ENCODE results near the gene ZBTB47.
A peak's percentile ranks its signal among the peaks of the same experiment; 100 is the strongest.

Gene ZBTB47

GRCh38 chr3:42666577-42666998 lies 13.1 kb downstream of the ZBTB47 start:
- no peak for DNase-seq

GRCh38 chr3:42667096-42667522 lies 13.6 kb downstream of the ZBTB47 start:
- DNase-seq, result no peak

- DNase-seq, result peak; percentile 53
Observed at GRCh38 chr3:42667523-42668412, 14.3 kb downstream of the ZBTB47 start.

- DNase-seq, result no peak
Observed at GRCh38 chr3:42668413-42668760, 14.9 kb downstream of the ZBTB47 start.

- no peak for DNase-seq
Observed at GRCh38 chr3:42668793-42669217, 15.3 kb downstream of the ZBTB47 start.

- no peak for DNase-seq
Observed at GRCh38 chr3:42670051-42670576, 16.6 kb downstream of the ZBTB47 start.

GRCh38 chr3:42670670-42671069 lies 17.2 kb downstream of the ZBTB47 start:
- DNase-seq, result no peak

- no peak for DNase-seq
Observed at GRCh38 chr3:42672515-42672914, 19.0 kb downstream of the ZBTB47 start.

- no peak for DNase-seq
Observed at GRCh38 chr3:42673082-42673481, 19.6 kb downstream of the ZBTB47 start.

GRCh38 chr3:42674146-42674545 lies 20.6 kb downstream of the ZBTB47 start:
- DNase-seq, result no peak

- no peak for DNase-seq
Observed at GRCh38 chr3:42675909-42676308, 22.4 kb downstream of the ZBTB47 start.

GRCh38 chr3:42678447-42678846 lies 24.9 kb downstream of the ZBTB47 start:
- DNase-seq, result no peak

- DNase-seq, result no peak
Observed at GRCh38 chr3:42680271-42680670, 26.8 kb downstream of the ZBTB47 start.

- DNase-seq, result no peak
Observed at GRCh38 chr3:42680806-42681205, 27.3 kb downstream of the ZBTB47 start.

- DNase-seq, result no peak
Observed at GRCh38 chr3:42681361-42682038, 28.0 kb downstream of the ZBTB47 start.

GRCh38 chr3:42682301-42683070 lies 29.0 kb downstream of the ZBTB47 start:
- no peak for DNase-seq

GRCh38 chr3:42683875-42684598 lies 30.5 kb downstream of the ZBTB47 start:
- peak; percentile 44 for DNase-seq

GRCh38 chr3:42684632-42685362 lies 31.3 kb downstream of the ZBTB47 start:
- DNase-seq, result no peak

GRCh38 chr3:42685363-42685881 lies 31.9 kb downstream of the ZBTB47 start, which contains the start of gene KLHL40:
Gene KLHL40, plus strand, starts transcription at chr3:42685537. Its CDS starts 82 bp downstream, at chr3:42685619.
- DNase-seq, result no peak

- no peak for DNase-seq
Observed at GRCh38 chr3:42685891-42686820, 32.7 kb downstream of the ZBTB47 start.

Data from NCI-H510A (cell line).